ENCODE results near the gene TEX264.

TEX264 gene

DNA sequence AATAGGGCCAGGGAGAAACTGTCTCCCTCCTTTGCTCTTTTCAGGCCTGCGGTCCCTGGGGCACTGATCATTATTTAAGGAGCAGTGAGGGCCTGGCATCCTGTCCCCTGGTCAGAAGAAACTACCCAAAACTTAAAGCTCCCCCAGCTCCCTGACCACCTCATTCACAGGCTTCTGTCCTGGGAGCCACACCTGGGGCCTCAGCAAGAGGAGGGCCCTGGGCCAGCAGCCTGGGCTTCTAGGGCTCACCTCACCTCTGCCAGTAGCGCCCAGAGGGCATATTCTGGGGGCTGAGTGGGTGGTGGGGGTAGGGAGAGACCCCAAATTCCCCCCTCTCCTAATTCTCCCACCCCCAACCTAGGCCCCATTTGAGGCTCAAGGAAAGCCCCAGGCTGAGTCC, 31.1 kb downstream of the TEX264 start:
- no peak for DNase-seq

DNA sequence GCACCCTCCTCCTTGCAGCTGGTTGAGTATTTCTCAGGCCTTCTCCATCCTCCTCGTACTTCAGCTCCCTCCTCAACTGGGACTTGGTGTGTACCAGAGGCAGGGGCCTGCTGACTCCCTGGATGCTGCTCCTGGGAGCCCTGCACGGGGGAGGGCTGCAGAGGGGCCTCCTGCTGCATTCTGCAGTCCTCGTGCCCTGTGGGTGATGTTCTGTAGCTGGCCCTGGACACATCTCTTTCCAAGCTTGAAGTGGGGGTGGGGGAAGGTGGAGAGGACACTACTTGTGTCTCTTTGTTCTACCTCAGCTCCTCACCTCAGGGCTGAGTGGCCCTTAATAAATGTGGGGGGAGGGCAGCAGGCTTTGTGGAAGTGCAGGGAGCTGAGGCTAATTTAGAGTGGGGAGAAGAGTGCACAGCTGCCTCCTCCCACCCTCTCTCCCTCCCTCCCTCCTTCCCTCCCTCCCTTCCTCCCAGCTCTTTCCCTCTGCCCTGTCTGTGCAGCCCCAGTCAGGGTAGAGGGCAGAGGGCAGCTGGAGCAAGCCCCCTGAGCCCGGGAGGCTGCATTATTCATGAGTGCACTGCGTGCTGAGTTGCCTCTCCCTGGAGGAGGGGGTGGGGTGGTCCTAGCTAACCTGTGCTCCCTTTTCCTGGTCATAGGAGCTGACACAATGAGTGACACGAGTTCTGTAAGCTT, 32.2 kb downstream of the TEX264 start:
- DNase-seq: peak; percentile 58

DNA sequence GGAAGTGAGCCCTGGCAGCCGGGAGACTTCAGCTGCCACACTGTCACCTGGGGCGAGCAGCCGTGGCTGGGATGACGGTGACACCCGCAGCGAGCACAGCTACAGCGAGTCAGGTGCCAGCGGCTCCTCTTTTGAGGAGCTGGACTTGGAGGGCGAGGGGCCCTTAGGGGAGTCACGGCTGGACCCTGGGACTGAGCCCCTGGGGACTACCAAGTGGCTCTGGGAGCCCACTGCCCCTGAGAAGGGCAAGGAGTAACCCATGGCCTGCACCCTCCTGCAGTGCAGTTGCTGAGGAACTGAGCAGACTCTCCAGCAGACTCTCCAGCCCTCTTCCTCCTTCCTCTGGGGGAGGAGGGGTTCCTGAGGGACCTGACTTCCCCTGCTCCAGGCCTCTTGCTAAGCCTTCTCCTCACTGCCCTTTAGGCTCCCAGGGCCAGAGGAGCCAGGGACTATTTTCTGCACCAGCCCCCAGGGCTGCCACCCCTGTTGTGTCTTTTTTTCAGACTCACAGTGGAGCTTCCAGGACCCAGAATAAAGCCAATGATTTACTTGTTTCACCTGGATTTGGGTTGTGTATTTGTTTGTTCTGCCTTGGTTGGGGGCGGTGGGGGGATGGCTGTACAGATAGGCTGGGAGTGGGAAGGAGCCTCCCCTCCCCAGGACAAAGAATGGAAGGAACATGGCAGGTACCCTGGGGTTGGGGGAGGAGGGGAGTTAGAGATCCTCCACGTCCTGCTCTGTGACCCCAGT, 32.9 kb downstream of the TEX264 start:
- no peak for DNase-seq

DNA sequence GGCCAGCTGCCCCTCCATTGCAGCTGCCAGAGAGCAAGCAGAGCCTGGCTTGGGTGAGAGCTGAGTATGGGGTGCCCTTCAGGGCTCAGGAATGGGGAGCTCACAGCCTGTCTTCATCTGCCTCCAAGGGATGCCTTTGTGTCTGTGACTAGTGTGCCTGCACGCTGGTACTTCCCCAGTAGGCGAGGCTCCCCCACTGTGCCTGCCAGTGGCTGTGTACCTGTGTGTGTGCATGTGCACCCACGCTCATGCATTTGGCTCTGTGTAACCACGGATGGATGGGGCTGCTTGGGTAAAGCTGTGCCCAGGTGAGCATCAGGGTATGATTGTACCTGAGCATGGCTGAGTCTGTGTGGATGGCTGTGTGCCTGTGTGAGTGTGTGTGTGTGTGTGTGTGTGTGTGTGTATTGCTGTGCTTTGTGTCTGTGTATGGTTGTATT, 33.5 kb downstream of the TEX264 start:
- DNase-seq: no peak

DNA sequence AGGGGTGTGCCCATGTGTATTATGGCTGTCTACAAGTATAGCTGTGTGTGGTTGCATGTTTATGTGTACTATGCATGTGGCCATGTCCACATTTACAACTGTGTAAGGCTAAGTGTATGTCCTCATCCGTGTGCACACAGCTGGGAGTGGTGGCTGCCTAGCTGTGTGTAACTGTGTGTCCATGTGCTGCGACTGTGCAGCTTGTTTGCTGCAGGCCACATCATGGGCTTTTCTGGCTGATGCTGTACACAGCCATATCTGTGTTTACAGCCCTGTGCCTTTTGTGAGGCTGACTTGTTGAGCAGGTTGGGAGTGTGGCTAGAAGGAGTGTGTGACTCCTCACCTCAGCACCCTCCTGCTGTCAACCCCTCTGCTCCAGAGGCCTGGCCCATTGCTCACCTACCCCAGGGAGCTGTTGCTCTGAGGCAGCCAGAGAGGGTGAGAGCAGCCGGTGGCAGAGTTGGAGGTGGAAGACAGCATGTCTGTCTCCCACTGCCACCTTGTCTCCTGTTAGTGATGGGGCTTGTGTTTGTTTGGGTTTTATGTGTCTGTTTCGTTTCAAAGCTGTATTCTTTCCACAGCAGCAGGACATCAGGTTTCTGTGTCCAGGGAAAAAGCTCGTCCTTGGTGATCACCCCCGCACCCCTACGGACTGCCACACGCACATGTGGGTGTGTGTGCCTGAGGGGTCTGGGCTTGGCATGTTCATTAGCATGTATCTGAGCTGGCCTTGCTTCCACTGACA, 34.4 kb downstream of the TEX264 start:
- peak; percentile 6 for DNase-seq

DNA sequence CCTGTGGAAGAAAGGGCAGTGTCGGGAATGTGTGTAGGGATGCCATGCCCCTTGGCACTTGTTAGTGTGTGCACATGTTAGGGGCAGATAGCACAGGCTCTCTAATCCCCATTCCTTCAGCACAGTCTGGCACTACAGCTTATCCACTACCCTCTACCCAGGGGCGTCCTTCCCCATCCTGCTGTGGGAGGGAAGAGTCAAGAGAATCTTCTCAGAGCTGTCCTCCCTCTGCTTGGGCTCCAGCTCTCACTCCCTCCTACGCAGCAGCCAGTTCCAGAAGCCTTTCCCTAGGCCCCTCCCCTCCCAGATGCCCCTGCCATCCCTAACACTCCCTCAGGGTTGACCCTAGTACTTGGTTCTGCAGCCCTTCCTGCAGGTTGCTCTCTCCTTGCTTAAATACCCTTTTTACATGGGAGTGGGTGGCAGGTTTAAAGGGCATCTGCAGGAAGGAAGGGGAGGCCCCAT, 35.0 kb downstream of the TEX264 start:
- no peak for DNase-seq

DNA sequence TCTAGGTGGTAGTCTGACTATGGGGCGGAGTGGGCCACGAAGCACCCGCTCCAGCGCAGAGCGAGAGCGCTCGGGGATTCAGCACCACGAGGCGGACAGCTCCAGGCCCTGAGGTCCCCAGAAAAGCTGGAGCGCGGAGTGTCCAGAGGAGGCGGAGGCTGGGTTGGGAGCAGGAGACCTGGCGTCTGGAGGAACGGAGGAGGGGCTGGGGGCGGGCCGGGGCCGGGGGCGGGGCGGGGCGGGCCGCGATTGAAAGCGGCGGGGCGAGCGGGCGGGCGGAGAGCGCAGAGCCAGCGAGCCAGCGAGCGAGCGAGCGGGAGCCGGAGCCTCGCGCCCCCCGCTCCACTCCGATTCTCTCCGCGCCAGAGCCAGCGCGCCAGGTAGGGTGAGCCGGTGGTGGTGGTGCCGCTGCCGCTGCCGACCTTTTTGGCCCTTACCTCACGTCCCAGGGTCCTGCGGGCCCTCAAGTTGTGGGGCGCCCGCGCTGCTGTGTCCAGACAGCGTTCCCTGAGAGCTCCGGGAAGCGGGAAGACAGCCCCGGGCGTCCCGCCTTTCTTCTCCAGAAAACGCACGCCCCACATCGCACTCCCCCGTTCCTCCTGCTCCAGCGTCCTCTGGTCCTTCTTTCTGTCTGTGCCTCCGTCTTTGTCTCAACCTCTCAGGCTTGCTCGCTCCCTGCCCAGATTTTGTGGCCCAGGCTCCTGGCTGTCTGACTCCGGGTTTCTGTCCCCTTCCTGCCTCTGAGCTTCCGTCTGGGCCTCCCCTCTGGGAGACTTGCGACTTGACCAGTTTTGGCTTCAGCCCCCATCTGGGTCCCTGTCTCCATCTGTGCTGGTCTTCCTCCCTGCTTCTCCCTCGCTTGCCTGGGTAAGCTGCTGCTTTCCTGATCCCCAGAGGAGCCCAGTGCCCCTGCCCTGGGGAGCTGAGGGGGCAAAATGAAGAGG, 36.0 kb downstream of the TEX264 start, which contains the start of gene GRM2:
TSS of gene GRM2 (plus strand) at position 281 of the 944 bp plus-strand sequence. CDS start 1,916 bp downstream, outside the sequence.
- peak; percentile 62 for DNase-seq

DNA sequence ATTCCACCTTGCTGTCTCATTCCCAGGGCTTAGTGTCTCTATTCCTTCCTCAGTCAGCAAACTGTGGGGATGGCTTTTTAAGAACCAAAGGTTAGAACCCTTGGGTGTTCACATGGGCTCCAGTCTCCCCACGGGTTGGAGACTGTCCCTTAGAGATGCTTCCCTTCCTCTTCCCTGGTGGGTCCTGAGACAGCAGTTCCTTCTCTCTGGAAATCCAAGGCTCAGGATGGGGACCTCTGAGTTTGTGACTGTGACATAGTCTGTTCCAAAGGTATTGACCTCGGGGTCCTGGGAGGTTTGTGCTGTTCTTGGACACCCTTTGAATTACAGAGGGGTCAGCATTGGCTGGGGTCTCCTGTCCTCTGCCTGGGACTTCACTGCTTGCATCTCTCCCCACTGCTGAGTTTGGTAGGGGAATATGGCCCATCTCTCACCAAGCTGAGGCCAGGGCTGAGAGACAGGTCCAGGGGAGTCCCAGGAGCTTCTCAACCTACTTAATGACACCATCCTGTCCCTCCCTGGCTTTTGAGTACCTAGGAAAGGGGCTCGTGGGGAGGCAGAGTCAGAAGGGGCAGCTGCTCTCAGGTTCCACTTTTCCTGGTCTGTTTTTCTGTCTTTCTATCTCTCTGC, 37.3 kb downstream of the TEX264 start:
- no peak for DNase-seq

DNA sequence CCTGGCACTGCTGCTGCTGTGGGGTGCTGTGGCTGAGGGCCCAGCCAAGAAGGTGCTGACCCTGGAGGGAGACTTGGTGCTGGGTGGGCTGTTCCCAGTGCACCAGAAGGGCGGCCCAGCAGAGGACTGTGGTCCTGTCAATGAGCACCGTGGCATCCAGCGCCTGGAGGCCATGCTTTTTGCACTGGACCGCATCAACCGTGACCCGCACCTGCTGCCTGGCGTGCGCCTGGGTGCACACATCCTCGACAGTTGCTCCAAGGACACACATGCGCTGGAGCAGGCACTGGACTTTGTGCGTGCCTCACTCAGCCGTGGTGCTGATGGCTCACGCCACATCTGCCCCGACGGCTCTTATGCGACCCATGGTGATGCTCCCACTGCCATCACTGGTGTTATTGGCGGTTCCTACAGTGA, 38.0 kb downstream of the TEX264 start:
- no peak for DNase-seq

DNA sequence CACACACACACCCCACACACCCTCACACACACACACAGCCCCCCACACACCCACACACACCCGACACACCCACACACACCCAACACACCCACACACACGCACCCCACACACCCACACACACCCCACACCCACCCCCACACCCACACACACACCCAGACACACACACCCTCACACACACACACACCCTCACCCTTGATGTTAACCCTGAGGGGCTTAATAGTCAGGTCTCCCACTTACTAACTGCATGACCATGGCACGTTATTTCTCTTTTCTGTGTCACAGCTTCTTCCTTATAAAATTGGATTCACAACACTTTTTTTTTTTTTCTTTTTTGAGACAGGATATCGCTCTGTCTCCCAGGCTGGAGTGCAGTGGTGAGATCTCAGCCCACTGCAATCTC, 38.6 kb downstream of the TEX264 start:
- no peak for DNase-seq

DNA sequence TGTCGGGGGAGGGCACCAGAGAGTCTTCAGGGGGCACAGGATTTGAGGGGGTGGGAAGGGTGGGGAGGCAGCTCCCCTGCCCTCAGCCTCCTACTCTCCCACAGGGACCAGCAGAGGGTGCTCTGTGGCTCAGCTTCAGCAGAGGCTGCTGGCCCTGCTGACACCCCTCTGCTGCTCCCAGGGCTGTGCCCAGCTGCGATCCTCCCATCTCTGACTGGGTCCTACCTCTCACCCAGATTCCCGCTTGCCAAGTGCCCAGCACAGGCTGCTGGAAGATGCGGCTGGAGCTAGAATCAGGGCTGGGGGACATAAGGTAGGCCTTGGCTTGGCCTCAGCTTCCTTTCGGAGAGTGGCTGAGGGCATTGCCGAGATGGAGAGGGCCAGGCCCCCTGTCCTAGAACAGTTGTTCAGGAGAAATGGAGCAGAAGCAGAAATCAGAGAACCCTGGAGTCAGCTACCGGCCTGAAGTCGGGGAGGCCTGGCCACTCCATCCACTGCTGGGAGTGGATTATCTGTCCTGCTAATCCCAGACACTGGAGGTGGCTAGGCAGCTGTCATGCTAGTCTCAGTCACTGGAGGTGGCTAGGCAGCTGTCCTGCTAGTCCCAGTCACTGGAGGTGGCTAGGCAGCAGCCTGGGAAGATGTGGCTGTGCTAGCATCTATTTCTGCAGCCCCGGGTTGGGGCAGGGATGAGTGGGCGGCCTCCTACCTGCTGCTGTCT, 39.7 kb downstream of the TEX264 start:
- no peak for DNase-seq

DNA sequence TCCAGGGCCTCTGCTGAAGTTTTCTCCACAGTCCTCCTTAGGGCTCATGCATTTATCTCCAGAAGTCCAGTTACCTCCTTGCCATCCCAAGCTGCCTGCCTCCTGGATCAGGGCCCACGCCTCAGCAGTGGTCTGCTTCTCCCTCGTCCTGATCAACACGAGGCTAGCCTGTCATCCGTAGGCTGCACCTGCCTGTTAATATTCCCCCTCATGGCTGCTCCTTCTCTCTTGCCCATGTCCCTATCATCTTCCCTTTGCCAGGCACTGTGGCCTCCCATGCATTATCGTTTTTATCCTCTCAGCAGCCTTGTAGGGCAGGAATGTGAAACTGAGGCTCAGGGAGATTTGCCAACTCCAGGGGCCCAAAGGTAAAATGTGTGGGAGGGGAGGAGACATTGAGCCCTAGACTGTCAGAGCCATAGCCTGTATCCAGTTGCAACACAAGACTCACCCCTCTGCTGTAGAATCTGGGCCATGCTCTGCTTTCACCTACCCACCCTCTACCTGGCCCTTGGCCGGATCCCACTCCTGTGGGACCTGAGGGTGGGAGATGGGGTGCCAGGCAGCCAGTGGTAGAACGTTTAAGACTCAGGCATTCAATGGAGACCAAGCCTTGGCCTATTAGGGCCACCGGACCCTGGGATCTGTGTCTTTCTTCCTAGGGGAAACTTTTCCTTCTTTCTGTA, 40.4 kb downstream of the TEX264 start:
- no peak for DNase-seq

DNA sequence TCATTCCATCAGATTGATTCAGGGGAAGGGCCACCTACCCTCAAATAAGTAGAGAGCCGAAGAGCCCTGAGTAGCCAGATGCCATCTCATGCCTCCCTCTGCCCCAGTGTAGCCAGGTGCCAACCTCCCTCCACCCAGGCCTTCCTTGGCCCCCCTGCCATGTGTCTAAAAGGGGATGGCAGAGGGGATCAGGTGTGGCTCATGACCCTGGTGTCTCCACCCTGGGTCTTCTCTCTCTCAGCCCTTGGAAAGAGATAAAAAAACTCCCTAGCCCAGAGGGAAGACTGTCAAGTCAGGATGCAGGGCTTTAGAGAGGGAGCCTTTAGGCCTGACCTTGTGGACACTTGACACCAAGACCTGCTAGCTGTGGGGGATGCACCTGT, 41.0 kb downstream of the TEX264 start:
- no peak for DNase-seq

DNA sequence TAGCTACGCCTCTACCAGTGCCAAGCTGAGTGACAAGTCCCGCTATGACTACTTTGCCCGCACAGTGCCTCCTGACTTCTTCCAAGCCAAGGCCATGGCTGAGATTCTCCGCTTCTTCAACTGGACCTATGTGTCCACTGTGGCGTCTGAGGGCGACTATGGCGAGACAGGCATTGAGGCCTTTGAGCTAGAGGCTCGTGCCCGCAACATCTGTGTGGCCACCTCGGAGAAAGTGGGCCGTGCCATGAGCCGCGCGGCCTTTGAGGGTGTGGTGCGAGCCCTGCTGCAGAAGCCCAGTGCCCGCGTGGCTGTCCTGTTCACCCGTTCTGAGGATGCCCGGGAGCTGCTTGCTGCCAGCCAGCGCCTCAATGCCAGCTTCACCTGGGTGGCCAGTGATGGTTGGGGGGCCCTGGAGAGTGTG, 41.5 kb downstream of the TEX264 start:
- DNase-seq: no peak

DNA sequence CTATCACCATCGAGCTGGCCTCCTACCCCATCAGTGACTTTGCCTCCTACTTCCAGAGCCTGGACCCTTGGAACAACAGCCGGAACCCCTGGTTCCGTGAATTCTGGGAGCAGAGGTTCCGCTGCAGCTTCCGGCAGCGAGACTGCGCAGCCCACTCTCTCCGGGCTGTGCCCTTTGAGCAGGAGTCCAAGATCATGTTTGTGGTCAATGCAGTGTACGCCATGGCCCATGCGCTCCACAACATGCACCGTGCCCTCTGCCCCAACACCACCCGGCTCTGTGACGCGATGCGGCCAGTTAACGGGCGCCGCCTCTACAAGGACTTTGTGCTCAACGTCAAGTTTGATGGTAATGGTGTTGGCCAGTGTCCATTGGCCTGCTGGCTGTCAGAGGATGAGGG, 41.9 kb downstream of the TEX264 start:
- DNase-seq: no peak

DNA sequence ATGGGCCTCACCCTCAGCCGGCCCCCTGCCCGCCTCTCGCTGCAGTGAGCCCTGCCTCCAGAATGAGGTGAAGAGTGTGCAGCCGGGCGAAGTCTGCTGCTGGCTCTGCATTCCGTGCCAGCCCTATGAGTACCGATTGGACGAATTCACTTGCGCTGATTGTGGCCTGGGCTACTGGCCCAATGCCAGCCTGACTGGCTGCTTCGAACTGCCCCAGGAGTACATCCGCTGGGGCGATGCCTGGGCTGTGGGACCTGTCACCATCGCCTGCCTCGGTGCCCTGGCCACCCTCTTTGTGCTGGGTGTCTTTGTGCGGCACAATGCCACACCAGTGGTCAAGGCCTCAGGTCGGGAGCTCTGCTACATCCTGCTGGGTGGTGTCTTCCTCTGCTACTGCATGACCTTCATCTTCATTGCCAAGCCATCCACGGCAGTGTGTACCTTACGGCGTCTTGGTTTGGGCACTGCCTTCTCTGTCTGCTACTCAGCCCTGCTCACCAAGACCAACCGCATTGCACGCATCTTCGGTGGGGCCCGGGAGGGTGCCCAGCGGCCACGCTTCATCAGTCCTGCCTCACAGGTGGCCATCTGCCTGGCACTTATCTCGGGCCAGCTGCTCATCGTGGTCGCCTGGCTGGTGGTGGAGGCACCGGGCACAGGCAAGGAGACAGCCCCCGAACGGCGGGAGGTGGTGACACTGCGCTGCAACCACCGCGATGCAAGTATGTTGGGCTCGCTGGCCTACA, 44.4 kb downstream of the TEX264 start:
- no peak for DNase-seq

DNA sequence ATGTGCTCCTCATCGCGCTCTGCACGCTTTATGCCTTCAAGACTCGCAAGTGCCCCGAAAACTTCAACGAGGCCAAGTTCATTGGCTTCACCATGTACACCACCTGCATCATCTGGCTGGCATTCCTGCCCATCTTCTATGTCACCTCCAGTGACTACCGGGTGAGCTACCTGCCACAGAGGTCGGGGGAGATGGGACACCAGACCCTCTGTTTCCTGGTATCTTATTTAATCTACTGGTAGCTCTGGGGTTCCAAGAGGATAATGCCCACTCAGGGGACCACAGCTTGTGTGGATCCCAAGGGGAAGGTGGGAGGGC, 44.9 kb downstream of the TEX264 start:
- DNase-seq: no peak

DNA sequence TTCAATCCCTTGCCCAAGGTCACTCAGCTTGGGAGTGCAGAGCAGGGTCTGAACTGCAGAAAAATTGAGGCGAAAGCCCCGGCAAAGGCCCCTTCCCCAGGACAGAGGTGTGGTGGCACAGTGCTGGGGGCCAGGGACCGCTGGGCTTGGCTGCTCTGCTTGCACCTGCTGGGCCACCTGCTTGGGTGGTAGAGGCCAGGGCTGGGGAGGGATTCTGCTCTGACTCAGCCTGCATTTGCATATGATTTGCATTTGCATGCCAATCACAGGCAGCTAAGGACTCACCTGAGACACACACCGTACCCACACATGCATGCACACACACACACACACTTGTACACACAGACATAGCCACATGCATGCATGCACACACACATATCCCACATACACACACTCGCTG, 45.8 kb downstream of the TEX264 start:
- DNase-seq: no peak

DNA sequence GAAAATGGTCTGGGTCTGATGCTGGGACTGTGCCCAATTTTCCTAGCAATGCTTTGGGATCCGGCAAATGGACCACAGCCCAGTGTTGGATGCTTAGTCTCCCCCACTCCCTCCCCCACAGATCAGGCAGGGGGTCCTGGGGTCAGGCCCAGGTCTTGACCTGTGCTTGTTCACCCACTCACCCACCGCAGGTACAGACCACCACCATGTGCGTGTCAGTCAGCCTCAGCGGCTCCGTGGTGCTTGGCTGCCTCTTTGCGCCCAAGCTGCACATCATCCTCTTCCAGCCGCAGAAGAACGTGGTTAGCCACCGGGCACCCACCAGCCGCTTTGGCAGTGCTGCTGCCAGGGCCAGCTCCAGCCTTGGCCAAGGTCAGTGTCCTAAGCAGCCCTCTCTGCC, 46.4 kb downstream of the TEX264 start:
- no peak for DNase-seq

DNA sequence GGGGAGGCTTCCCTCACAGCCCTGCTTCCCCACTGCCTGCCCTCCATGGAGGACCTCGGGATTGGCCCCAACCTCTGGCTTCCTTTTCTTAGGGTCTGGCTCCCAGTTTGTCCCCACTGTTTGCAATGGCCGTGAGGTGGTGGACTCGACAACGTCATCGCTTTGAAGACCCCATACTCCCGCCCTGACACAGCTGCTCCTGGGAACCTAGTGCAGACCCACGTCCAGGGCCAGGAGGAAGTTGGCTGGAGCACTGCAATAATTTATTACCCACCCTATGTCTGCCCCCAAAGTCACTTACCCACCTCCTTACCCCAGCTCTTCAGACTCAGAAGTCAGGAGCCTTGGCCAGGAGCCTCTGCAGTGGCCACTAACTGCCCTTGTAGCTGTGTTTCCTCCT, 46.9 kb downstream of the TEX264 start:
- no peak for DNase-seq
